Suppressor macrophage treated with lipopolysaccharide for 4 hours (primary cell): ENCODE data around the gene INSIG2.
A peak's percentile ranks its signal among the peaks of the same experiment; 100 is the strongest.
"Not testable (repeated sequence)": the region's sequence is repeated elsewhere in the genome, so short reads cannot be mapped to it uniquely, and the experiment has no call there.

Experiments used
- DNase-seq: peaks from one replicate; pipeline ENCODE4 v3.0.0-alpha.2; 2020

INSIG2 gene

GRCh38 chr2:118061135-118061955 is 26.9 kb upstream of the INSIG2 start:
- peak; percentile 87 for DNase-seq

- no peak for DNase-seq
Measured at GRCh38 chr2:118062048-118062447, 26.2 kb upstream of the INSIG2 start.

GRCh38 chr2:118062669-118063068 is 25.6 kb upstream of the INSIG2 start:
- no peak for DNase-seq

- no peak for DNase-seq
Measured at GRCh38 chr2:118065015-118065706, 23.1 kb upstream of the INSIG2 start.

GRCh38 chr2:118065921-118066511 is 22.3 kb upstream of the INSIG2 start:
- DNase-seq = no peak

- no peak for DNase-seq
Measured at GRCh38 chr2:118077636-118078247, 10.5 kb upstream of the INSIG2 start.

GRCh38 chr2:118078734-118079133 is 9.5 kb upstream of the INSIG2 start:
- no peak for DNase-seq

GRCh38 chr2:118084491-118085089 is 3.7 kb upstream of the INSIG2 start:
- peak; percentile 41 for DNase-seq

GRCh38 chr2:118085173-118086023 is 2.9 kb upstream of the INSIG2 start:
- DNase-seq = no peak

- no peak for DNase-seq
Measured at GRCh38 chr2:118086024-118086633, 2.1 kb upstream of the INSIG2 start.

- DNase-seq = peak; percentile 74
Measured at GRCh38 chr2:118089139-118089800, 999 bp downstream of the INSIG2 start.

- no peak for DNase-seq
Measured at GRCh38 chr2:118090387-118091139, 2.3 kb downstream of the INSIG2 start.

GRCh38 chr2:118091140-118091478 is 2.8 kb downstream of the INSIG2 start:
- no peak for DNase-seq

- DNase-seq = no peak
Measured at GRCh38 chr2:118091631-118092030, 3.4 kb downstream of the INSIG2 start.

GRCh38 chr2:118094102-118094501 is 5.8 kb downstream of the INSIG2 start:
- not testable (repeated sequence) for DNase-seq

GRCh38 chr2:118094503-118094902 is 6.2 kb downstream of the INSIG2 start:
- no peak for DNase-seq

GRCh38 chr2:118095610-118096009 is 7.3 kb downstream of the INSIG2 start:
- no peak for DNase-seq

- DNase-seq = peak; percentile 92
Measured at GRCh38 chr2:118097657-118098056, 9.4 kb downstream of the INSIG2 start.

- DNase-seq = peak; percentile 62
Measured at GRCh38 chr2:118098307-118099030, 10.2 kb downstream of the INSIG2 start.
